Measurements from ENCODE around the gene SLC6A17.

The SLC6A17 gene

GRCh38 chr1:110206261-110206920 is 56.1 kb downstream of the SLC6A17 start:
- Histone ChIP-seq H3K9me2 (ENCODE audit: low read depth, low read length) (no peaks in the 10 kb centered on the region), H3K79me2 (ENCODE audit: insufficient read depth, low read length) (no peaks in the 10 kb centered on the region), H3K9ac (ENCODE audit: low read length) (no peak overlapping the region), H2AFZ (ENCODE audit: low read length) (no peak overlapping the region), H3F3A (ENCODE audit: insufficient read depth, low read length) (no peaks in the 10 kb centered on the region), H3K4me2 (ENCODE audit: low read length) (no peak overlapping the region), H3K4me3 (ENCODE audit: low read depth, low read length, poor library complexity, severe bottlenecking) (no peak overlapping the region), H4K20me1 (ENCODE audit: insufficient read depth, low read length) (no peaks in the 10 kb centered on the region), H3K27ac (ENCODE audit: low read depth, low read length, poor library complexity, severe bottlenecking) (no peak overlapping the region), H3K9me3 (ENCODE audit: low read length) (no peaks in the 10 kb centered on the region), H3K4me1 (ENCODE audit: insufficient read depth, low read length, severe bottlenecking) (peaks cover 19% of the 10 kb centered on the region), H3K27me3 (ENCODE audit: insufficient read depth, low read length) (peaks cover 6% of the 10 kb centered on the region; the same call in 1 of the 2 replicates), H3K36me3 (ENCODE audit: insufficient read depth, low read length) (no peaks in the 10 kb centered on the region)
- TF ChIP-seq EZH2 (IDR thresholded peaks at IDR 0.05; ENCODE audit: borderline replicate concordance, low read length): no peak
- TF ChIP-seq CTCF (IDR thresholded peaks at IDR 0.05; ENCODE audit: low read length): no peak

GRCh38 chr1:110207831-110208230 is 57.5 kb downstream of the SLC6A17 start:
- Histone ChIP-seq H3F3A (ENCODE audit: insufficient read depth, low read length) (no peaks in the 10 kb centered on the region), H3K4me2 (ENCODE audit: low read length) (no peak overlapping the region), H3K27me3 (ENCODE audit: insufficient read depth, low read length) (peaks cover 16% of the 10 kb centered on the region; the same call in 1 of the 2 replicates), H3K4me1 (ENCODE audit: insufficient read depth, low read length, severe bottlenecking) (peaks cover 27% of the 10 kb centered on the region), H2AFZ (ENCODE audit: low read length) (no peak overlapping the region), H3K4me3 (ENCODE audit: low read depth, low read length, poor library complexity, severe bottlenecking) (no peak overlapping the region), H3K27ac (ENCODE audit: low read depth, low read length, poor library complexity, severe bottlenecking) (no peak overlapping the region), H3K79me2 (ENCODE audit: insufficient read depth, low read length) (no peaks in the 10 kb centered on the region), H3K9ac (ENCODE audit: low read length) (no peak overlapping the region; the same call in 1 of the 2 replicates), H4K20me1 (ENCODE audit: insufficient read depth, low read length) (no peaks in the 10 kb centered on the region), H3K9me3 (ENCODE audit: low read length) (no peaks in the 10 kb centered on the region), H3K9me2 (ENCODE audit: low read depth, low read length) (no peaks in the 10 kb centered on the region), H3K36me3 (ENCODE audit: insufficient read depth, low read length) (no peaks in the 10 kb centered on the region)
- TF ChIP-seq CTCF (IDR thresholded peaks at IDR 0.05; ENCODE audit: low read length) (peak; percentile 85), EZH2 (IDR thresholded peaks at IDR 0.05; ENCODE audit: borderline replicate concordance, low read length) (no peak)

- peaks cover 16% of the 10 kb centered on the region; the same call in 1 of the 2 replicates for H3K27me3 ChIP-seq (ENCODE audit: insufficient read depth, low read length)
- peak overlapping the region; percentile 83 for H3K4me2 ChIP-seq (ENCODE audit: low read length)
- no peaks in the 10 kb centered on the region for H3K9me2 ChIP-seq (ENCODE audit: low read depth, low read length)
- no peaks in the 10 kb centered on the region for H3K79me2 ChIP-seq (ENCODE audit: insufficient read depth, low read length)
- no peaks in the 10 kb centered on the region for H3K9me3 ChIP-seq (ENCODE audit: low read length)
- H3K27ac ChIP-seq (ENCODE audit: low read depth, low read length, poor library complexity, severe bottlenecking): no peak overlapping the region
- TF ChIP-seq EZH2 (IDR thresholded peaks at IDR 0.05; ENCODE audit: borderline replicate concordance, low read length): no peak
- TF ChIP-seq CTCF (IDR thresholded peaks at IDR 0.05; ENCODE audit: low read length): no peak
- H3F3A ChIP-seq (ENCODE audit: insufficient read depth, low read length): no peaks in the 10 kb centered on the region
- no peak overlapping the region for H2AFZ ChIP-seq (ENCODE audit: low read length)
- H3K36me3 ChIP-seq (ENCODE audit: insufficient read depth, low read length): no peaks in the 10 kb centered on the region
- H3K9ac ChIP-seq (ENCODE audit: low read length): peak overlapping the region; percentile 57; the same call in 1 of the 2 replicates
- H4K20me1 ChIP-seq (ENCODE audit: insufficient read depth, low read length): no peaks in the 10 kb centered on the region
- H3K4me3 ChIP-seq (ENCODE audit: low read depth, low read length, poor library complexity, severe bottlenecking): peak overlapping the region; percentile 66
- H3K4me1 ChIP-seq (ENCODE audit: insufficient read depth, low read length, severe bottlenecking): peaks cover 22% of the 10 kb centered on the region
These were observed 58.8 kb downstream of the SLC6A17 start for GRCh38 chr1:110208916-110209645.
